K562 (cell line): Measurements from ENCODE around the gene TBX6. TPM values are rescaled to one million over a fixed set of nuclear protein-coding genes. Genes with fewer than 3 reads are reported as not detected.

Experiments
- ATF7 ChIP-seq: fragments of 450-650 bp; IDR thresholded peaks from 2 replicates; pipeline ENCODE4 v1.7.1; 2014; ENCODE audit warnings: mild to moderate bottlenecking, moderate library complexity
- BRD9 ChIP-seq: fragments of 450-650 bp; IDR thresholded peaks from 2 replicates; pipeline ENCODE4 v1.6.1; 2018; ENCODE audit warnings: low read depth; ENCODE audit not compliant: partially characterized antibody
- CBFA2T2 ChIP-seq: fragments of 450-650 bp; conservative IDR thresholded peaks from 2 replicates; pipeline ENCODE4 v1.6.1; 2017; ENCODE audit warnings: mild to moderate bottlenecking
- LEF1 ChIP-seq: fragments of 450-650 bp; IDR thresholded peaks from 2 replicates; pipeline ENCODE4 v1.6.1; 2016; ENCODE audit warnings: mild to moderate bottlenecking
- PCBP1 ChIP-seq: fragments of 200-400 bp; formaldehyde crosslinking; IDR thresholded peaks from 2 replicates; pipeline ENCODE4 v1.6.1; 2018; ENCODE audit warnings: mild to moderate bottlenecking, low read depth, low read length; ENCODE audit not compliant: poor library complexity, severe bottlenecking
- PRDM10 ChIP-seq: fragments of 450-650 bp; IDR thresholded peaks from 2 replicates; pipeline ENCODE4 v1.6.1; 2018; ENCODE audit not compliant: partially characterized antibody
- SIN3B ChIP-seq: fragments of 450-650 bp; IDR thresholded peaks from 2 replicates; pipeline ENCODE4 v1.6.1; 2017; ENCODE audit warnings: low read depth, mild to moderate bottlenecking, moderate library complexity
- SMARCA5 ChIP-seq: fragments of 450-650 bp; IDR thresholded peaks from 2 replicates; pipeline ENCODE4 v1.6.1; 2016
- SMARCE1 ChIP-seq: fragments of 450-650 bp; IDR thresholded peaks from 2 replicates; pipeline ENCODE4 v1.7.1; 2016; ENCODE audit warnings: mild to moderate bottlenecking
- SRSF1 ChIP-seq: fragments of 200-400 bp; formaldehyde crosslinking; IDR thresholded peaks from 2 replicates; pipeline ENCODE4 v1.6.1; 2017; ENCODE audit warnings: mild to moderate bottlenecking, low read depth, low read length, moderate library complexity
- TSHZ1 ChIP-seq: fragments of 250-450 bp; sonication (Bioruptor Pico); IDR thresholded peaks from 2 replicates; pipeline ENCODE4 v1.4.0; 2020; ENCODE audit warnings: mild to moderate bottlenecking, moderate library complexity
- XRCC4 ChIP-seq: IDR thresholded peaks from one replicate; pipeline ENCODE4 v1.6.1; 2011; ENCODE audit not compliant: insufficient read depth, insufficient read length; ENCODE audit errors: extremely low read depth
- ZNF24 ChIP-seq: fragments of 450-650 bp; IDR thresholded peaks from 2 replicates; pipeline ENCODE4 v1.6.1; 2016
- ZNF253 ChIP-seq: fragments of 250-450 bp; sonication (Bioruptor Pico); conservative IDR thresholded peaks from 2 replicates; pipeline ENCODE4 v1.6.1; 2021; ENCODE audit warnings: mild to moderate bottlenecking
- ZNF586 ChIP-seq: fragments of 450-650 bp; formaldehyde crosslinking; conservative IDR thresholded peaks from 2 replicates; pipeline ENCODE4 v1.4.0; 2020; ENCODE audit warnings: mild to moderate bottlenecking, moderate library complexity
- polyA plus RNA-seq, 8 experiments: library from polyadenylated mRNA; depleted of rRNA in 4 of 8; stranded (reverse) in 5 of 8; unstranded in 3 of 8; fragments of >200 nt; fragmentation: Nextera tagmentation in 2 of 8; fragmentation: Illumina TruSeq in 1 of 8; extraction: Ambion mirVana in 2 of 8; extraction: Trizol in 1 of 8; gene quantifications; 2 replicates each; pipeline versions ENCODE4 v1.2.1 to v1.2.3, GENCODE V29; 2011 to 2014; ENCODE audit warnings: inconsistent platforms in 1 of 8, missing spikeins in 1 of 8
- total RNA-seq, 7 experiments: library from RNA; depleted of rRNA in 6 of 7; stranded (reverse); fragments of >200 nt in 6 of 7; fragmentation: Illumina TruSeq in 2 of 7; extraction: Trizol in 2 of 7; gene quantifications; 2 replicates each; pipeline versions ENCODE4 v1.2.1 to v1.2.3, GENCODE V29; 2011 to 2021; ENCODE audit warnings: low replicate concordance in 1 of 7
- TF ChIP-seq, protein P1 (sequence below): fragments of 200-800 bp; sonication (Bioruptor generic); IDR thresholded peaks from 2 replicates; pipeline ENCODE4 v1.6.1; 2016; ENCODE audit warnings: missing genetic modification characterization, missing compliant biosample characterization

Gene TBX6
- total and polyA plus RNA-seq, 9 of the 15 experiments (the other 6 are each of a cell fraction or from before 2014, with no cell fraction given): 0.07 to 0.58 (median 0.11) TPM; not detected in 2

- TF ChIP-seq SMARCE1 (peak; percentile 23; the same call in 1 of the 2 replicates), XRCC4 (no peak), LEF1 (peak; percentile 54; the same call in 1 of the 2 replicates), SRSF1 (no peak), ZNF586 (CRISPR knock-in tag) (no peak), CBFA2T2 (no peak), PCBP1 (peak; percentile 93), SIN3B (peak; percentile 57; the same call in 1 of the 2 replicates), BRD9 (peak; percentile 78), PRDM10 (peak; percentile 77), SMARCA5 (no peak; the same call in 1 of the 2 replicates), ZNF253 (no peak), ZNF24 (peak; percentile 73; the same call in 1 of the 2 replicates), ATF7 (peak; percentile 86), TSHZ1 (no peak)
- TF ChIP-seq, protein P1, sequence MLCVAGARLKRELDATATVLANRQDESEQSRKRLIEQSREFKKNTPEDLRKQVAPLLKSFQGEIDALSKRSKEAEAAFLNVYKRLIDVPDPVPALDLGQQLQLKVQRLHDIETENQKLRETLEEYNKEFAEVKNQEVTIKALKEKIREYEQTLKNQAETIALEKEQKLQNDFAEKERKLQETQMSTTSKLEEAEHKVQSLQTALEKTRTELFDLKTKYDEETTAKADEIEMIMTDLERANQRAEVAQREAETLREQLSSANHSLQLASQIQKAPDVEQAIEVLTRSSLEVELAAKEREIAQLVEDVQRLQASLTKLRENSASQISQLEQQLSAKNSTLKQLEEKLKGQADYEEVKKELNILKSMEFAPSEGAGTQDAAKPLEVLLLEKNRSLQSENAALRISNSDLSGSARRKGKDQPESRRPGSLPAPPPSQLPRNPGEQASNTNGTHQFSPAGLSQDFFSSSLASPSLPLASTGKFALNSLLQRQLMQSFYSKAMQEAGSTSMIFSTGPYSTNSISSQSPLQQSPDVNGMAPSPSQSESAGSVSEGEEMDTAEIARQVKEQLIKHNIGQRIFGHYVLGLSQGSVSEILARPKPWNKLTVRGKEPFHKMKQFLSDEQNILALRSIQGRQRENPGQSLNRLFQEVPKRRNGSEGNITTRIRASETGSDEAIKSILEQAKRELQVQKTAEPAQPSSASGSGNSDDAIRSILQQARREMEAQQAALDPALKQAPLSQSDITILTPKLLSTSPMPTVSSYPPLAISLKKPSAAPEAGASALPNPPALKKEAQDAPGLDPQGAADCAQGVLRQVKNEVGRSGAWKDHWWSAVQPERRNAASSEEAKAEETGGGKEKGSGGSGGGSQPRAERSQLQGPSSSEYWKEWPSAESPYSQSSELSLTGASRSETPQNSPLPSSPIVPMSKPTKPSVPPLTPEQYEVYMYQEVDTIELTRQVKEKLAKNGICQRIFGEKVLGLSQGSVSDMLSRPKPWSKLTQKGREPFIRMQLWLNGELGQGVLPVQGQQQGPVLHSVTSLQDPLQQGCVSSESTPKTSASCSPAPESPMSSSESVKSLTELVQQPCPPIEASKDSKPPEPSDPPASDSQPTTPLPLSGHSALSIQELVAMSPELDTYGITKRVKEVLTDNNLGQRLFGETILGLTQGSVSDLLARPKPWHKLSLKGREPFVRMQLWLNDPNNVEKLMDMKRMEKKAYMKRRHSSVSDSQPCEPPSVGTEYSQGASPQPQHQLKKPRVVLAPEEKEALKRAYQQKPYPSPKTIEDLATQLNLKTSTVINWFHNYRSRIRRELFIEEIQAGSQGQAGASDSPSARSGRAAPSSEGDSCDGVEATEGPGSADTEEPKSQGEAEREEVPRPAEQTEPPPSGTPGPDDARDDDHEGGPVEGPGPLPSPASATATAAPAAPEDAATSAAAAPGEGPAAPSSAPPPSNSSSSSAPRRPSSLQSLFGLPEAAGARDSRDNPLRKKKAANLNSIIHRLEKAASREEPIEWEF (CRISPR knock-in tag): no peak
Observed at GRCh38 chr16:30065102-30065942, 26.4 kb downstream of the TBX6 start, which contains the start of gene ALDOA (continued).
